ENCODE measurements around the gene PES1.
A peak's percentile ranks its signal among the peaks of the same experiment; 100 is the strongest.
"Not testable (repeated sequence)": the region's sequence is repeated elsewhere in the genome, so short reads cannot be mapped to it uniquely, and the experiment has no call there.

The PES1 gene

DNA sequence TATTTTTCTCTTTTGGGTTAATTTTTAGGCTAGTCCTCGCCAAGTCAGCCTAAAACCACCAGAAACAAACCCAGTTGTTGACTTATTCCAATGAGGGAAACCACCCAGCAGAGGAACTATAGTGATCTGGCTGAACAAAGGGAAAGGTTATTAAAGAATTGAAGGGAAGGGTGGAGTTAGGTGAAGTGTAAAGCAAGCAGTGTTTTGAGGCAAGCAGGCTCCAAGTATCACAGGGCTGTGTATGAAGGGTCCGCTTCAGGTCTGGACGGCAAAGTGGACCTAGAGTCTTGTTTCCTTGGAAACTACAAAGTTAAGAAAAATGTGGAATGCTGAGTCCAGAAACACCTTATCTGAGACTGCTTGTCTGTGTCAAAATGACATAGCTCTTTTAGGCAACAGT lies 12.1 kb upstream of the PES1 start:
- H3K4me3 ChIP-seq (ENCODE audit: control insufficient read depth, low read depth, low read length): no peak overlapping the region
- DNase-seq (ENCODE audit: low read depth): no peak
- TF ChIP-seq, protein P1, sequence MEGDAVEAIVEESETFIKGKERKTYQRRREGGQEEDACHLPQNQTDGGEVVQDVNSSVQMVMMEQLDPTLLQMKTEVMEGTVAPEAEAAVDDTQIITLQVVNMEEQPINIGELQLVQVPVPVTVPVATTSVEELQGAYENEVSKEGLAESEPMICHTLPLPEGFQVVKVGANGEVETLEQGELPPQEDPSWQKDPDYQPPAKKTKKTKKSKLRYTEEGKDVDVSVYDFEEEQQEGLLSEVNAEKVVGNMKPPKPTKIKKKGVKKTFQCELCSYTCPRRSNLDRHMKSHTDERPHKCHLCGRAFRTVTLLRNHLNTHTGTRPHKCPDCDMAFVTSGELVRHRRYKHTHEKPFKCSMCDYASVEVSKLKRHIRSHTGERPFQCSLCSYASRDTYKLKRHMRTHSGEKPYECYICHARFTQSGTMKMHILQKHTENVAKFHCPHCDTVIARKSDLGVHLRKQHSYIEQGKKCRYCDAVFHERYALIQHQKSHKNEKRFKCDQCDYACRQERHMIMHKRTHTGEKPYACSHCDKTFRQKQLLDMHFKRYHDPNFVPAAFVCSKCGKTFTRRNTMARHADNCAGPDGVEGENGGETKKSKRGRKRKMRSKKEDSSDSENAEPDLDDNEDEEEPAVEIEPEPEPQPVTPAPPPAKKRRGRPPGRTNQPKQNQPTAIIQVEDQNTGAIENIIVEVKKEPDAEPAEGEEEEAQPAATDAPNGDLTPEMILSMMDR (conservative IDR thresholded peaks at IDR 0.05; ENCODE audit: control insufficient read depth, insufficient read depth, low read depth, low read length): no peak

- peak; percentile 31 for DNase-seq (ENCODE audit: low read depth)
- no peak overlapping the region for H3K4me3 ChIP-seq (ENCODE audit: control insufficient read depth, low read depth, low read length)
These were observed 10.3 kb upstream of the PES1 start for GRCh38 chr22:30602049-30602448.

DNA sequence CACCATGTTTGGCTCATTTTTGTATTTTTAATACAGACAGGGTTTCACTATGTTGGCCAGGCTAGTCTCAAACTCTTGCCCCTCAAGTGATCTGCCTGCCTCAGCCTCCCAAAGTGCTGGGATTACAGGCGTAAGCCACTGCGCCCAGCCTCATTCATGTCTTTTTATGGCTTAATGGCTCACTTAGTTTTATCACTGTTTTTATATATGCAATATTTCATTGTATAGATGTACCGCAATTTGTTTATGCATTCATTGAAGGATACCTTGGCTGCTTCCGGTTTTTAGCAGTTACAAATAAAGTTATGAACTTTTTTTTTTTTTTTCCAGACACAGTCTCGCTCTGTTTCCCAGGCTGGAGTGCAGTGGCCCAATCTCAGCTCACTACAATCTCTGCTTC lies 9.8 kb upstream of the PES1 start:
- H3K4me3 ChIP-seq (ENCODE audit: control insufficient read depth, low read depth, low read length): no peak overlapping the region
- no peak for DNase-seq (ENCODE audit: low read depth)
- TF ChIP-seq, protein P1 (conservative IDR thresholded peaks at IDR 0.05; ENCODE audit: control insufficient read depth, insufficient read depth, low read depth, low read length): no peak

More at GRCh38 chr22:30602049-30602448, 10.3 kb upstream of the PES1 start:
- TF ChIP-seq, protein P1 (conservative IDR thresholded peaks at IDR 0.05; ENCODE audit: control insufficient read depth, insufficient read depth, low read depth, low read length): peak; percentile 27

DNA sequence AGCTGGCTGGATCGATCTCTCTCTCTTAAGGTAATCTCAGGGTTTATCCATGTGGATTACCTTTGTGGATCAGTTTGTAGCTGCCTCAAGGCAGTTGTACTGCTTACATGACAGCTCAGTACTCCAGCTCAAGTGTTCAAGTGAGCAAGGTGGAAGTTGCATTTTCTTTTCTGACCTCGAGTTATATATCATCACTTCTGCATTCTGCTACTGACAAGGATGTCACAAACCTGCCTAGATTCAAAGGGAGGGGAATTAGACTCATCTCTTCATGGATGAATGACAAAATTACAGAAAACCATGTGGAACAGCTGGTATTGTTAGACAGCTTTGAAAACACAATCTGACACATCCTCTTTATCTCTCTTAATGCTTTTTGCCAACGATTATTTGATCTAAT lies 9.2 kb upstream of the PES1 start:
- DNase-seq (ENCODE audit: low read depth): no peak
- H3K4me3 ChIP-seq (ENCODE audit: control insufficient read depth, low read depth, low read length): no peak overlapping the region
- TF ChIP-seq, protein P1 (conservative IDR thresholded peaks at IDR 0.05; ENCODE audit: control insufficient read depth, insufficient read depth, low read depth, low read length): no peak

DNA sequence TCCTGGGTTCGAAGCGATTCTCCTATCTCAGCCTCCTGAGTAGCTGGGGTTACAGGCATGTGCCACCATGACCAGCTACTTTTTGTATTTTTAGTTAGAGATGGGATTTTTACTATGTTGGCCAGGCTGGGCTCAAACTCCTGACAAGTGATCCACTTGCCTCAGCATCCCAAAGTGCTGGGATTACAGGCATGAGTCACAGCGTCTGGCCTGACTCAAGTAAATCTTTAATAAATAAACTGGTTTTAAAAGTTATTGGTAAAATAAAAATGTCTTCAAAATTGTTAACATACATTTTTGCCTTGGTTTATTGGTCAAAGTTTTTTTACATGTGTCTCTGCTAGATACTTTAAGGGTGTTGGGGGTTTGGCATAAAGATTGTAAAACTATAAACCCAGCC lies 7.3 kb upstream of the PES1 start:
- H3K4me3 ChIP-seq (ENCODE audit: control insufficient read depth, low read depth, low read length): no peak overlapping the region
- no peak for DNase-seq (ENCODE audit: low read depth)
- TF ChIP-seq, protein P1 (conservative IDR thresholded peaks at IDR 0.05; ENCODE audit: control insufficient read depth, insufficient read depth, low read depth, low read length): no peak

GRCh38 chr22:30596886-30597285 lies 5.2 kb upstream of the PES1 start:
- TF ChIP-seq, protein P1 (conservative IDR thresholded peaks at IDR 0.05; ENCODE audit: control insufficient read depth, insufficient read depth, low read depth, low read length): no peak
- H3K4me3 ChIP-seq (ENCODE audit: control insufficient read depth, low read depth, low read length): no peak overlapping the region
- DNase-seq (ENCODE audit: low read depth): no peak

DNA sequence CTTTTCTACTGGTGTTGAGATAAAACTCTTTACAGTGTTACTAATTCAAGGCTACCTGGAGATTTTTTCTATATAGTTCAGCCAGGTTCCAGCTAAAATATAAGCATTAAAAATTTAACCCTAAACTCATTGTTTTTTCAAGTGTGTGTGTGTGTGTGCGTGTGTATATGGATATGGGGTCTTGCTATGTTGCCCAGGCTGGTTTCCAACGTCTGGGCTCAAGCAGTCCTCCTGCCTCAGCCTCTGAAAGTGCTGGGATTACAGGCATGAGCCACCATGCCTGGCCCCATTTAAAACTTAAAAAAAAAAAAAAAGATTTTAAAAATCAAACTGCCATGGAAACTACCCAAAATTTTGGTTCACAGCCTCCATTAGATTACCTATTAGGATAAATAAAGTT lies 4.5 kb upstream of the PES1 start:
- TF ChIP-seq, protein P1 (conservative IDR thresholded peaks at IDR 0.05; ENCODE audit: control insufficient read depth, insufficient read depth, low read depth, low read length): no peak
- no peak overlapping the region for H3K4me3 ChIP-seq (ENCODE audit: control insufficient read depth, low read depth, low read length)
- no peak for DNase-seq (ENCODE audit: low read depth)

- not testable (repeated sequence) for H3K4me3 ChIP-seq (ENCODE audit: control insufficient read depth, low read depth, low read length); DNase-seq (ENCODE audit: low read depth)
These were observed 627 bp upstream of the PES1 start for GRCh38 chr22:30592360-30592713.
